Measurements from ENCODE around the gene PROX1. TPM values are rescaled to one million over a fixed set of nuclear protein-coding genes. Genes with fewer than 3 reads are reported as not detected.

The PROX1 gene
- polyA plus RNA-seq, 3 donors = 0.07 TPM; not detected in 2

- Mint-ChIP-seq H3K9me3 (peaks cover 0 to 2% (median 2%) of the 10 kb centered on the region in 7 donors), H3K4me3 (no peak overlapping the region), H3K36me3 (no peaks in the 10 kb centered on the region), H3K27ac (no peak overlapping the region), H3K27me3 (ENCODE audit: low read depth in 3 of 3) (peaks cover 1 to 2% (median 1%) of the 10 kb centered on the region in 3 donors), H3K4me1 (no peaks in the 10 kb centered on the region)
- Histone ChIP-seq H3K36me3 (replicated peaks in 1 of 2; ENCODE audit: control insufficient read depth in 1 of 2, insufficient read depth in 2 of 2, low read length in 2 of 2) (no peaks in the 10 kb centered on the region), H3K4me3 (replicated peaks in 1 of 3; ENCODE audit: low read depth in 2 of 3, low read length in 3 of 3) (no peak overlapping the region), H3K9ac (ENCODE audit: insufficient read depth, low read length, poor library complexity, severe bottlenecking) (no peak overlapping the region), H3K4me1 (ENCODE audit: control insufficient read depth in 1 of 2, insufficient read depth in 2 of 2, low read length in 2 of 2) (no peaks in the 10 kb centered on the region), H2AFZ (ENCODE audit: insufficient read depth, low read depth, low read length, poor library complexity, severe bottlenecking) (no peak overlapping the region), H3K79me2 (ENCODE audit: insufficient read depth, low read length) (no peaks in the 10 kb centered on the region), H3K4me2 (replicated peaks; ENCODE audit: extremely low read depth, low read length, poor library complexity, severe bottlenecking) (no peak overlapping the region), H4K20me1 (ENCODE audit: insufficient read depth, low read length) (no peaks in the 10 kb centered on the region), H3K9me3 (replicated peaks in 1 of 2; ENCODE audit: control insufficient read depth in 1 of 2, insufficient read depth in 1 of 2, low read length in 2 of 2) (no peaks in the 10 kb centered on the region), H3K27me3 (ENCODE audit: control insufficient read depth in 2 of 2, insufficient read depth in 2 of 2, low read length in 2 of 2) (no peaks in the 10 kb centered on the region), H3K27ac (ENCODE audit: low read depth in 1 of 2, low read length in 2 of 2) (no peak overlapping the region)
- no CpG with 5 or more reads among the region's 8 CpGs for WGBS (ENCODE audit: insufficient coverage)
- no peak for DNase-seq
- intact Hi-C loops (cut with micrococcal nuclease) = no loop called here
- TF ChIP-seq CTCF (IDR thresholded peaks at IDR 0.05) = no peak
Observed at GRCh38 chr1:214018386-214019268, 30.9 kb downstream of the PROX1 start.

GRCh38 chr1:214019499-214019898, 31.7 kb downstream of the PROX1 start:
- H4K20me1 ChIP-seq (ENCODE audit: insufficient read depth, low read length) = no peaks in the 10 kb centered on the region
- H3K79me2 ChIP-seq (ENCODE audit: insufficient read depth, low read length) = no peaks in the 10 kb centered on the region
- H3K4me2 ChIP-seq (replicated peaks; ENCODE audit: extremely low read depth, low read length, poor library complexity, severe bottlenecking) = no peak overlapping the region
- no peak for TF ChIP-seq CTCF (IDR thresholded peaks at IDR 0.05)
- no peak overlapping the region for H2AFZ ChIP-seq (ENCODE audit: insufficient read depth, low read depth, low read length, poor library complexity, severe bottlenecking)
- no peak overlapping the region for H3K4me3 Mint-ChIP-seq
- no peaks in the 10 kb centered on the region for H3K36me3 Mint-ChIP-seq
- DNase-seq = no peak
- peaks cover 0 to 2% (median 0%) of the 10 kb centered on the region in 7 donors for H3K9me3 Mint-ChIP-seq
- no peaks in the 10 kb centered on the region for H3K4me1 ChIP-seq (ENCODE audit: control insufficient read depth in 1 of 2, insufficient read depth in 2 of 2, low read length in 2 of 2)
- H3K4me3 ChIP-seq (replicated peaks in 1 of 3; ENCODE audit: low read depth in 2 of 3, low read length in 3 of 3) = no peak overlapping the region
- H3K27ac Mint-ChIP-seq = no peak overlapping the region
- H3K9ac ChIP-seq (ENCODE audit: insufficient read depth, low read length, poor library complexity, severe bottlenecking) = no peak overlapping the region
- peaks cover 1 to 2% (median 1%) of the 10 kb centered on the region in 3 donors for H3K27me3 Mint-ChIP-seq (ENCODE audit: low read depth in 3 of 3)
- intact Hi-C loops (cut with micrococcal nuclease) = no loop called here
- no peak overlapping the region for H3K27ac ChIP-seq (ENCODE audit: low read depth in 1 of 2, low read length in 2 of 2)
- H3K9me3 ChIP-seq (replicated peaks in 1 of 2; ENCODE audit: control insufficient read depth in 1 of 2, insufficient read depth in 1 of 2, low read length in 2 of 2) = no peaks in the 10 kb centered on the region
- WGBS (ENCODE audit: insufficient coverage) = 93% methylated on average over 10 of the region's 13 CpGs
- H3K4me1 Mint-ChIP-seq = no peaks in the 10 kb centered on the region
- H3K27me3 ChIP-seq (ENCODE audit: control insufficient read depth in 2 of 2, insufficient read depth in 2 of 2, low read length in 2 of 2) = no peaks in the 10 kb centered on the region
- H3K36me3 ChIP-seq (replicated peaks in 1 of 2; ENCODE audit: control insufficient read depth in 1 of 2, insufficient read depth in 2 of 2, low read length in 2 of 2) = no peaks in the 10 kb centered on the region

Measured in CD14-positive monocyte (primary cell).